HepG2 (cell line): ENCODE measurements around the gene PTH2. TPM values are rescaled to one million over a fixed set of nuclear protein-coding genes. Genes with fewer than 3 reads are reported as not detected.
A peak's percentile ranks its signal among the peaks of the same experiment; 100 is the strongest.

Experiments used
- ATAC-seq: fragments of 200-7000 bp; cut with Tn5 transposase; 3 replicates; pipeline ENCODE4 v1.9.1; 2020; ENCODE audit warnings: mild to moderate bottlenecking, moderate library complexity
- BruUV-seq: library from RNA; stranded (reverse); fragments of 400-500 nt; replicated peaks from 2 replicates; lab custom pipeline; 2021; lab: Mats Ljungman, UMichigan
- CTCF ChIA-PET: fragments of 300-600 bp; formaldehyde crosslinking; extraction: SDS; loops from one replicate; lab custom pipeline; 2021; ENCODE audit warnings: low total read pairs, inconsistent platforms, low intra/inter-chr PET ratio; lab: Yijun Ruan, JAX
- POLR2A ChIA-PET: fragments of 350-600 bp; sonication (Branson Sonifier 250); formaldehyde crosslinking; loops from one replicate; lab custom pipeline; 2020; ENCODE audit warnings: antibody characterized with exemption, inconsistent platforms; lab: Yijun Ruan, JAX
- DNase-seq: peaks from one replicate; pipeline ENCODE4 v3.0.0-alpha.2; 2015; ENCODE audit warnings: low spot score
- FAIRE-seq: peaks from 3 replicates; lab custom pipeline; 2011; peaks lifted over from hg19 to GRCh38; lab: Jason Lieb, UNC
- H2AFZ ChIP-seq: one replicate; pipeline ENCODE4 v1.6.1; 2011; ENCODE audit warnings: low read length, inconsistent platforms
- H3K27ac ChIP-seq: fragments of 300-600 bp; 3 replicates; pipeline ENCODE4 v1.8.0; 2011; ENCODE audit warnings: mixed run types, mild to moderate bottlenecking, mixed read lengths, low read length, inconsistent platforms; ENCODE audit not compliant: insufficient read depth; ENCODE audit errors: extremely low read length
- H3K27me3 ChIP-seq, 2 experiments: fragments of 200-600 bp in 1 of 2; 2 replicates in 1 of 2; 3 replicates in 1 of 2; pipeline versions ENCODE4 v1.6.0 to v1.8.0; 2011; ENCODE audit warnings: low read length in 2 of 2, mild to moderate bottlenecking in 2 of 2, moderate library complexity in 2 of 2, inconsistent platforms in 1 of 2; ENCODE audit not compliant: insufficient read depth in 2 of 2, control insufficient read depth in 1 of 2
- H3K36me3 ChIP-seq, 2 experiments: fragments of 200-600 bp in 1 of 2; replicated peaks in 1 of 2; 2 replicates in 1 of 2; 3 replicates in 1 of 2; pipeline versions ENCODE4 v1.5.1 to v1.8.0; 2011; ENCODE audit warnings: low read length in 2 of 2, inconsistent platforms in 1 of 2; ENCODE audit not compliant: insufficient read depth in 2 of 2, control insufficient read depth in 1 of 2
- H3K4me1 ChIP-seq: 2 replicates; pipeline ENCODE4 v1.5.1; 2012; ENCODE audit warnings: low read length, inconsistent platforms; ENCODE audit not compliant: insufficient read depth
- H3K4me2 ChIP-seq: 2 replicates; pipeline ENCODE4 v1.6.0; 2011; ENCODE audit warnings: low read depth, low read length, inconsistent platforms
- H3K4me3 ChIP-seq, 3 experiments: fragments of 200-600 bp in 1 of 3; sonication (generic), shearing (Covaris generic) in 1 of 3; replicated peaks in 1 of 3; 2 replicates each; pipeline ENCODE4 v1.5.1; 2011 to 2016; ENCODE audit warnings: low read length in 3 of 3, inconsistent platforms in 2 of 3, low read depth in 2 of 3, mild to moderate bottlenecking in 2 of 3, control low read depth in 1 of 3, mixed read lengths in 1 of 3; ENCODE audit not compliant: insufficient read depth in 1 of 3
- H3K79me2 ChIP-seq: one replicate; pipeline ENCODE4 v1.6.1; 2011; ENCODE audit warnings: low read length, inconsistent platforms; ENCODE audit not compliant: insufficient read depth
- H3K9ac ChIP-seq: 2 replicates; pipeline ENCODE4 v1.6.0; 2011; ENCODE audit warnings: mild to moderate bottlenecking, low read depth, low read length, inconsistent platforms; ENCODE audit not compliant: insufficient read depth
- H3K9me3 ChIP-seq: 2 replicates; pipeline ENCODE4 v1.5.1; 2012; ENCODE audit warnings: mild to moderate bottlenecking, low read length
- H4K20me1 ChIP-seq: 2 replicates; pipeline ENCODE4 v1.6.0; 2011; ENCODE audit warnings: inconsistent platforms, mild to moderate bottlenecking, low read length, moderate library complexity; ENCODE audit not compliant: insufficient read depth
- AGO2 ChIP-seq: fragments of 200-400 bp; formaldehyde crosslinking; optimal IDR thresholded peaks from 2 replicates; pipeline ENCODE3; 2017; ENCODE audit warnings: mild to moderate bottlenecking, low read depth, low read length, moderate library complexity
- ARHGAP35 ChIP-seq: sonication (generic); formaldehyde crosslinking; IDR thresholded peaks from 2 replicates; pipeline ENCODE4 v1.9.0; 2022; ENCODE audit warnings: mild to moderate bottlenecking, inconsistent platforms, moderate library complexity, missing genetic modification reagents, borderline replicate concordance
- RBFOX2 ChIP-seq: fragments of 200-400 bp; formaldehyde crosslinking; IDR thresholded peaks from 2 replicates; pipeline ENCODE4 v1.6.1; 2017; ENCODE audit warnings: low read depth, mild to moderate bottlenecking, low read length
- SAFB2 ChIP-seq: sonication (generic); formaldehyde crosslinking; IDR thresholded peaks from 2 replicates; pipeline ENCODE4 v1.5.1; 2020; ENCODE audit warnings: missing genetic modification reagents, low read depth, mild to moderate bottlenecking, borderline replicate concordance
- ZNF605 ChIP-seq: sonication (generic); formaldehyde crosslinking; IDR thresholded peaks from 2 replicates; pipeline ENCODE4 v1.8.0; 2022; ENCODE audit warnings: mild to moderate bottlenecking, missing genetic modification reagents
- ZNF660 ChIP-seq: sonication (generic); formaldehyde crosslinking; IDR thresholded peaks from 2 replicates; pipeline ENCODE4 v1.5.1; 2020; ENCODE audit warnings: mild to moderate bottlenecking, low read depth, missing genetic modification reagents, borderline replicate concordance
- WGBS: methylation state at CpG from one replicate; pipeline ENCODE4 v1.1.6; 2017; ENCODE audit warnings: low lambda C conversion rate; 5-methylcytosine and 5-hydroxymethylcytosine counted together
- in situ Hi-C: cut with HindIII; loops from 2 replicates; pipeline ENCODE4 v1.10.0; 2017; ENCODE audit warnings: low pct_unique_long_range_greater_than_20kb; ENCODE audit not compliant: extremely low pct_ligation_motif_present
- intact Hi-C: fragments of 100-400 bp; cut with micrococcal nuclease; formaldehyde crosslinking; loops from one replicate; pipeline ENCODE4 v1.10.0; 2022; ENCODE audit not compliant: unreplicated experiment
- polyA plus RNA-seq, 8 experiments: library from polyadenylated mRNA; depleted of rRNA in 3 of 8; stranded (reverse) in 7 of 8; unstranded in 1 of 8; fragments of >200 nt; fragmentation: Illumina TruSeq in 4 of 8; extraction: Trizol in 4 of 8; gene quantifications; 2 replicates each; pipeline versions ENCODE4 v1.2.1 to v1.2.3, GENCODE V29; 2011 to 2016; ENCODE audit warnings: low read depth in 4 of 8, missing spikeins in 1 of 8, mixed read lengths in 1 of 8; ENCODE audit not compliant: insufficient read depth in 1 of 8
- total RNA-seq, 5 experiments: library from RNA; depleted of rRNA; stranded (reverse); fragments of >200 nt; fragmentation: Illumina TruSeq; extraction: Trizol; gene quantifications; 2 replicates each; pipeline ENCODE4 v1.2.3, GENCODE V29; 2016; ENCODE audit warnings: low read depth in 1 of 5
- TF ChIP-seq, protein P1 (sequence below): sonication (generic); formaldehyde crosslinking; IDR thresholded peaks from 2 replicates; pipeline ENCODE4 v1.5.0; 2020; ENCODE audit warnings: missing genetic modification reagents
- TF ChIP-seq, protein P2 (sequence below): sonication (generic); formaldehyde crosslinking; IDR thresholded peaks from 2 replicates; pipeline ENCODE4 v1.5.0; 2020; ENCODE audit warnings: mild to moderate bottlenecking, missing genetic modification reagents, borderline replicate concordance

Gene PTH2
- total and polyA plus RNA-seq, 2 of the 13 experiments (the other 11 are each of a cell fraction or from before 2014, with no cell fraction given): not detected

DNA sequence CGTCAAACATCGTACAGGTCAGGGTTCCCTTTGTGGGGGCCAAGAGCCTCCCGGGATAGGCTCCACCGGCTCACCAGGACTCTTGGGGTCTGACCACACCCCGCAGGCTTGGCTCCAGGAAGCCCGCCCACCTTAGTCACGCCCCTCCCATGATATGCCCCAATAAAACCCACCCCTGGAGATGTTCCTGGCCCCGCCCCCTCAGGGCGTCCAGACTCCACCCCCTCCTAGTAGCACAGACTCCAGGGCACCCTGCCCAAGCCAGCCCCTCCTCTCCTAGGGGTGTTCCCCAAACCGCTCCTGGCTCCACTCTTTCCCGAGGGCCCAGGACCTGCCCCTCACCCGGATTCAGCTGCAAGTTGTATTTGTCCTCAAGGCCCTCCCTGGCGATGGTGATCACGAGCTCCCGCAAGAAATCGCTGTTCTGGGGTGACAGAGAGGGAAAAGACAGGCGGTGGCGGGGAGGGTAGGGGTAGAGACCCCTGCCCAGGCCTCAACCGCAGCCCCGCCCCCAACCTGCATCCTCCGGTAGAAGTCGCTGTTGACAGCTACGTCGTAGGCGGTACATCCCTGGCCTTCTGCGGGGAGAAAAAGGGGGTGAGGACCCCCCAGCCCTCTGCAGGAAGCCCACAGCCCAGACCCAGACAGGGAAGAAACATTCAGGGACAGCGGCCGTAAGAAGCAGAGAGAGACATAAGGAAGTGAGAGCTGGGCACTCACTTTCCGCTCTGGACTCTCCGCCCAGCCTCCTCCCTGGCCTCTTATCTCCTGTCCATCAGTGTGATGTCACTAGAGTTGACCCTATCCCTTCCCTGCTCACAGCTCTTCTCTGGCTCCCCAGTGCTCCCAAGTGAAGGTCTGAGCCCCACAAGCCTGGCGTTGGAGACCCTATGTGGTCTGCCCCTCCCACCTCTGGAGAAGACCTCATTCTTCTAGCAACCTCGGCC, 24.5 kb upstream of the PTH2 start (continued):
- TF ChIP-seq ARHGAP35 (CRISPR knock-in tag) (no peak), RBFOX2 (peak; percentile 51), ZNF660 (CRISPR knock-in tag) (no peak), AGO2 (peak; percentile 59), SAFB2 (CRISPR knock-in tag) (no peak)
- TF ChIP-seq, protein P1, sequence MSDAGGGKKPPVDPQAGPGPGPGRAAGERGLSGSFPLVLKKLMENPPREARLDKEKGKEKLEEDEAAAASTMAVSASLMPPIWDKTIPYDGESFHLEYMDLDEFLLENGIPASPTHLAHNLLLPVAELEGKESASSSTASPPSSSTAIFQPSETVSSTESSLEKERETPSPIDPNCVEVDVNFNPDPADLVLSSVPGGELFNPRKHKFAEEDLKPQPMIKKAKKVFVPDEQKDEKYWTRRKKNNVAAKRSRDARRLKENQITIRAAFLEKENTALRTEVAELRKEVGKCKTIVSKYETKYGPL (CRISPR knock-in tag): no peak

DNA sequence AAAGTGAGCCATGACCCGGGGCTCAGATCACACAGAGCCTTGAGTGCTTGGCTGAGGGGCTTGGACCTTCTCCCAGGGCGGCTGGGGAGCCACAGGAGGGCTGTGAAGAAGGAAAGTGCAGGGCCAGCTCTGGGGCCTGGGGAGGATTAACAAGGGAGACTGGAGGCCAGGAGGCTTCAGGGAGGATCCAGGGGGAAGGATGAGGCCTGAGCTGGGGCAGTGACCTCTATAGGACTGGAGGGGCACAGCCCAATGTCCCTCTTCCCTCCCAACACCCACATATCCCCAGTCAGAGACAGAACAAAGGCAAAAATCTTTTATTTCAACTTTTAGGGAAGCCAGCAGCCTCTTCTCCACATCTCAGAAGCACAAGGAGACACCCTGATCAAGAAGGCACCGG, 22.8 kb upstream of the PTH2 start:
- FAIRE-seq: no peak
- no peak overlapping the region for H3K27ac ChIP-seq
- peaks cover 0 to 13% of the 10 kb centered on the region in 2 experiments; a peak in 3 of 5 replicates for H3K27me3 ChIP-seq
- in situ Hi-C loops: no loop called here
- H3K4me3 ChIP-seq: no peak overlapping the region
- peaks cover 5% of the 10 kb centered on the region; the same call in 1 of the 2 replicates for H4K20me1 ChIP-seq
- CTCF ChIA-PET: interaction anchor here (1.2 kb wide), 1 partner anchor 54 kb away, joined by 3 read pairs; no protein-coding TSS in a partner anchor
- H3K4me2 ChIP-seq: no peak overlapping the region
- H3K9ac ChIP-seq: no peak overlapping the region
- H2AFZ ChIP-seq: no peak overlapping the region
- H3K9me3 ChIP-seq: no peaks in the 10 kb centered on the region
- 80% methylated on average over 2 of the region's 3 CpGs for WGBS
- ATAC-seq: no peak
- no TSS peak for BruUV-seq
- peaks cover 6 to 25% of the 10 kb centered on the region in 2 experiments; a peak in 3 of 5 replicates for H3K36me3 ChIP-seq
- H3K4me1 ChIP-seq: peaks cover 38% of the 10 kb centered on the region
- DNase-seq: no peak
- H3K79me2 ChIP-seq: peaks cover 11% of the 10 kb centered on the region
- intact Hi-C loops: no loop called here
- POLR2A ChIA-PET: interaction anchor here (0.7 kb wide), 1 partner anchor 231 kb away, joined by 3 read pairs; no protein-coding TSS in a partner anchor
- TF ChIP-seq ZNF605 (CRISPR knock-in tag): no peak
- TF ChIP-seq, protein P2, sequence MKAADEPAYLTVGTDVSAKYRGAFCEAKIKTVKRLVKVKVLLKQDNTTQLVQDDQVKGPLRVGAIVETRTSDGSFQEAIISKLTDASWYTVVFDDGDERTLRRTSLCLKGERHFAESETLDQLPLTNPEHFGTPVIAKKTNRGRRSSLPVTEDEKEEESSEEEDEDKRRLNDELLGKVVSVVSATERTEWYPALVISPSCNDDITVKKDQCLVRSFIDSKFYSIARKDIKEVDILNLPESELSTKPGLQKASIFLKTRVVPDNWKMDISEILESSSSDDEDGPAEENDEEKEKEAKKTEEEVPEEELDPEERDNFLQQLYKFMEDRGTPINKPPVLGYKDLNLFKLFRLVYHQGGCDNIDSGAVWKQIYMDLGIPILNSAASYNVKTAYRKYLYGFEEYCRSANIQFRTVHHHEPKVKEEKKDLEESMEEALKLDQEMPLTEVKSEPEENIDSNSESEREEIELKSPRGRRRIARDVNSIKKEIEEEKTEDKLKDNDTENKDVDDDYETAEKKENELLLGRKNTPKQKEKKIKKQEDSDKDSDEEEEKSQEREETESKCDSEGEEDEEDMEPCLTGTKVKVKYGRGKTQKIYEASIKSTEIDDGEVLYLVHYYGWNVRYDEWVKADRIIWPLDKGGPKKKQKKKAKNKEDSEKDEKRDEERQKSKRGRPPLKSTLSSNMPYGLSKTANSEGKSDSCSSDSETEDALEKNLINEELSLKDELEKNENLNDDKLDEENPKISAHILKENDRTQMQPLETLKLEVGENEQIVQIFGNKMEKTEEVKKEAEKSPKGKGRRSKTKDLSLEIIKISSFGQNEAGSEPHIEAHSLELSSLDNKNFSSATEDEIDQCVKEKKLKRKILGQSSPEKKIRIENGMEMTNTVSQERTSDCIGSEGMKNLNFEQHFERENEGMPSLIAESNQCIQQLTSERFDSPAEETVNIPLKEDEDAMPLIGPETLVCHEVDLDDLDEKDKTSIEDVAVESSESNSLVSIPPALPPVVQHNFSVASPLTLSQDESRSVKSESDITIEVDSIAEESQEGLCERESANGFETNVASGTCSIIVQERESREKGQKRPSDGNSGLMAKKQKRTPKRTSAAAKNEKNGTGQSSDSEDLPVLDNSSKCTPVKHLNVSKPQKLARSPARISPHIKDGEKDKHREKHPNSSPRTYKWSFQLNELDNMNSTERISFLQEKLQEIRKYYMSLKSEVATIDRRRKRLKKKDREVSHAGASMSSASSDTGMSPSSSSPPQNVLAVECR (CRISPR knock-in tag): no peak
